HepG2 (cell line): ENCODE results near the gene GRIK4.

ENCODE experiments used
- AFF4 ChIP-seq: sonication (generic); formaldehyde crosslinking; IDR thresholded peaks from 2 replicates; pipeline ENCODE4 v1.4.0; 2020; ENCODE audit warnings: missing genetic modification reagents
- ATF1 ChIP-seq: IDR thresholded peaks from 2 replicates; pipeline ENCODE4 v1.6.1; 2016; ENCODE audit warnings: mild to moderate bottlenecking, control low read depth
- CTCF ChIP-seq: sonication (generic); formaldehyde crosslinking; IDR thresholded peaks from 2 replicates; pipeline ENCODE4 v1.5.0; 2020; ENCODE audit warnings: mild to moderate bottlenecking, missing genetic modification reagents, moderate library complexity
- EZH2 ChIP-seq: conservative IDR thresholded peaks from 2 replicates; pipeline ENCODE4 v1.6.1; 2012; ENCODE audit warnings: mild to moderate bottlenecking, low read depth, low read length, moderate library complexity
- FOXA1 ChIP-seq, 2 experiments: fragments of 450-650 bp in 1 of 2; sonication (generic) in 1 of 2; formaldehyde crosslinking in 1 of 2; IDR thresholded peaks; 2 replicates each; pipeline versions ENCODE4 v1.4.0 to v1.6.1; 2016 to 2020; ENCODE audit warnings: missing genetic modification reagents in 1 of 2
- GATAD1 ChIP-seq: IDR thresholded peaks from 2 replicates; pipeline ENCODE4 v1.6.1; 2016; ENCODE audit warnings: missing genetic modification reagents, missing compliant biosample characterization
- NFIC ChIP-seq: IDR thresholded peaks from 2 replicates; pipeline ENCODE4 v1.6.1; 2012; ENCODE audit warnings: mild to moderate bottlenecking, low read length, inconsistent platforms
- NFYB ChIP-seq: sonication (generic); formaldehyde crosslinking; IDR thresholded peaks from 2 replicates; pipeline ENCODE4 v1.4.0; 2020; ENCODE audit warnings: missing genetic modification reagents
- RNF219 ChIP-seq: sonication (generic); formaldehyde crosslinking; IDR thresholded peaks from 2 replicates; pipeline ENCODE4 v1.5.0; 2020; ENCODE audit warnings: mild to moderate bottlenecking, missing genetic modification reagents
- ZFP62 ChIP-seq: sonication (generic); formaldehyde crosslinking; IDR thresholded peaks from 2 replicates; pipeline ENCODE4 v1.4.0; 2020; ENCODE audit warnings: missing genetic modification reagents
- ZKSCAN8 ChIP-seq: IDR thresholded peaks from 2 replicates; pipeline ENCODE4 v1.6.1; 2016; ENCODE audit warnings: borderline replicate concordance, missing genetic modification reagents, missing compliant biosample characterization
- ZNF776 ChIP-seq: sonication (generic); formaldehyde crosslinking; IDR thresholded peaks from 2 replicates; pipeline ENCODE4 v1.4.0; 2020; ENCODE audit warnings: mild to moderate bottlenecking, missing genetic modification reagents

GRCh38 chr11:120696597-120697218 is 185.2 kb downstream of the GRIK4 start:
- no peak for TF ChIP-seq AFF4 (CRISPR knock-in tag)
- 0 out of 2 replicates have a peak, but pooled peaks have one; percentile 16 for TF ChIP-seq CTCF (CRISPR knock-in tag)
- no peak for TF ChIP-seq GATAD1 (CRISPR knock-in tag)
- no peak for TF ChIP-seq NFIC
- TF ChIP-seq EZH2 = no peak
- TF ChIP-seq FOXA1 (IDR thresholded peaks at IDR 0.05) = no peak
- TF ChIP-seq FOXA1 (CRISPR knock-in tag; IDR thresholded peaks at IDR 0.05) = no peak
- TF ChIP-seq ZFP62 (CRISPR knock-in tag) = no peak
- TF ChIP-seq ATF1 (CRISPR knock-in tag) = no peak
- TF ChIP-seq ZNF776 (CRISPR knock-in tag) = no peak
- no peak for TF ChIP-seq ZKSCAN8
- TF ChIP-seq NFYB = no peak
- no peak for TF ChIP-seq RNF219 (CRISPR knock-in tag)
